ENCODE data around the gene LAMA4.

LAMA4 gene

GRCh38 chr6:112085286-112086065 is 168.9 kb downstream of the LAMA4 start:
- TF ChIP-seq, protein P1, sequence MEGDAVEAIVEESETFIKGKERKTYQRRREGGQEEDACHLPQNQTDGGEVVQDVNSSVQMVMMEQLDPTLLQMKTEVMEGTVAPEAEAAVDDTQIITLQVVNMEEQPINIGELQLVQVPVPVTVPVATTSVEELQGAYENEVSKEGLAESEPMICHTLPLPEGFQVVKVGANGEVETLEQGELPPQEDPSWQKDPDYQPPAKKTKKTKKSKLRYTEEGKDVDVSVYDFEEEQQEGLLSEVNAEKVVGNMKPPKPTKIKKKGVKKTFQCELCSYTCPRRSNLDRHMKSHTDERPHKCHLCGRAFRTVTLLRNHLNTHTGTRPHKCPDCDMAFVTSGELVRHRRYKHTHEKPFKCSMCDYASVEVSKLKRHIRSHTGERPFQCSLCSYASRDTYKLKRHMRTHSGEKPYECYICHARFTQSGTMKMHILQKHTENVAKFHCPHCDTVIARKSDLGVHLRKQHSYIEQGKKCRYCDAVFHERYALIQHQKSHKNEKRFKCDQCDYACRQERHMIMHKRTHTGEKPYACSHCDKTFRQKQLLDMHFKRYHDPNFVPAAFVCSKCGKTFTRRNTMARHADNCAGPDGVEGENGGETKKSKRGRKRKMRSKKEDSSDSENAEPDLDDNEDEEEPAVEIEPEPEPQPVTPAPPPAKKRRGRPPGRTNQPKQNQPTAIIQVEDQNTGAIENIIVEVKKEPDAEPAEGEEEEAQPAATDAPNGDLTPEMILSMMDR (IDR thresholded peaks at IDR 0.05; ENCODE audit: low read depth, low read length) = no peak
- H3K9me3 ChIP-seq = no peaks in the 10 kb centered on the region

DNA sequence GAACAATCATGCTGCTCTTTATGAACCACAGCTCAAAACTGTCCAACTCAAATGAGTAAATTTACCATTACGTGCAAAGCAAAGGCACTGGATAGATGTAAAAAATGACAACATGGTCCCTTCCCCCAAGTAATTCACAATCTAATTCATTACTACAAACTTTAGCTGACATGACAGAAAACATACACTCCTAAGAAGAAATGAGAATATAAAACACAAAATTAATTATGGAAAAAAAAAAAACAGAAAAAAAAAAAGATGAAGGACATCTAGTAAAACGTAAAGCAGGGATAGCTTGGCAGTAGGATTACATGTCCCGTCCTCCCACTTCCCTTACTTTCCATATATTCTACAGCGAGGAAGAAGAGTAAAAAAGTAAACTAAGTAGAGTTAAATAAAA is 172.8 kb downstream of the LAMA4 start:
- DNase-seq = no peak
- no peaks in the 10 kb centered on the region for H3K9me3 ChIP-seq
- H3K4me3 ChIP-seq (ENCODE audit: low read depth, low read length) = no peak overlapping the region
- H3K4me1 ChIP-seq = no peaks in the 10 kb centered on the region
- no peaks in the 10 kb centered on the region for H3K27me3 ChIP-seq
- H3K36me3 ChIP-seq = no peaks in the 10 kb centered on the region; the same call in 1 of the 2 replicates
- TF ChIP-seq, protein P1 (IDR thresholded peaks at IDR 0.05; ENCODE audit: low read depth, low read length) = no peak

More at GRCh38 chr6:112085286-112086065, 168.9 kb downstream of the LAMA4 start:
- H3K4me1 ChIP-seq = no peaks in the 10 kb centered on the region
- H3K36me3 ChIP-seq = no peaks in the 10 kb centered on the region
- no peak for DNase-seq
- no peak overlapping the region for H3K4me3 ChIP-seq (ENCODE audit: low read depth, low read length)
- H3K27me3 ChIP-seq = no peaks in the 10 kb centered on the region

DNA sequence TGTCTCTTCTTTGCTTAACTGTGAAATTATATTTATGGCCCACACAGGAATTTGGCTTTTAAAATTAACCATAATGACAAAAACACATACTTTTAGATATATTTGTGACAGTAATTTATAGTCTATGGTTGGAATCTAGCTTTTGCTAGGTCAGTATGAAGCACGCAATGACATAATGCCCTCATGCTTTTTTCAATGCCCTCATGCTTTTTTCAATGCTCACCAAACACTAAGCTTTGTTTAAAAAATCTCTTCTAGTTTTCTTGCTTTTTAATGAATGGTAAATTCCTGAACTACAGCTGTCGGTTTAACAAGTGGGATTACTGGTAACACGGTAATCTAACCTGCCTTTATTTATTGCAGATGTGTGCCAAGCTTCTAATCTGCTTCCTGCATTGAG is 187.8 kb downstream of the LAMA4 start:
- Histone ChIP-seq H3K4me3 (ENCODE audit: low read depth, low read length) (no peak overlapping the region), H3K36me3 (peaks cover 3% of the 10 kb centered on the region; the same call in 1 of the 2 replicates), H3K9me3 (no peaks in the 10 kb centered on the region), H3K27me3 (no peaks in the 10 kb centered on the region), H3K4me1 (no peaks in the 10 kb centered on the region)
- DNase-seq = no peak
- TF ChIP-seq, protein P1 (IDR thresholded peaks at IDR 0.05; ENCODE audit: low read depth, low read length) = no peak

- TF ChIP-seq, protein P1 (IDR thresholded peaks at IDR 0.05; ENCODE audit: low read depth, low read length) = no peak
- H3K4me1 ChIP-seq = no peaks in the 10 kb centered on the region
- H3K27me3 ChIP-seq = no peaks in the 10 kb centered on the region
- H3K4me3 ChIP-seq (ENCODE audit: low read depth, low read length) = no peak overlapping the region
- no peak for DNase-seq
- peaks cover 3% of the 10 kb centered on the region; the same call in 1 of the 2 replicates for H3K36me3 ChIP-seq
- no peaks in the 10 kb centered on the region for H3K9me3 ChIP-seq
These were observed 188.9 kb downstream of the LAMA4 start for GRCh38 chr6:112065426-112065986.

- Histone ChIP-seq H3K4me1 (no peaks in the 10 kb centered on the region), H3K27me3 (no peaks in the 10 kb centered on the region), H3K9me3 (no peaks in the 10 kb centered on the region), H3K36me3 (no peaks in the 10 kb centered on the region), H3K4me3 (ENCODE audit: low read depth, low read length) (no peak overlapping the region)
- TF ChIP-seq, protein P1 (IDR thresholded peaks at IDR 0.05; ENCODE audit: low read depth, low read length) = no peak
- DNase-seq = no peak
These were observed 191.4 kb downstream of the LAMA4 start for GRCh38 chr6:112062966-112063365.

DNA sequence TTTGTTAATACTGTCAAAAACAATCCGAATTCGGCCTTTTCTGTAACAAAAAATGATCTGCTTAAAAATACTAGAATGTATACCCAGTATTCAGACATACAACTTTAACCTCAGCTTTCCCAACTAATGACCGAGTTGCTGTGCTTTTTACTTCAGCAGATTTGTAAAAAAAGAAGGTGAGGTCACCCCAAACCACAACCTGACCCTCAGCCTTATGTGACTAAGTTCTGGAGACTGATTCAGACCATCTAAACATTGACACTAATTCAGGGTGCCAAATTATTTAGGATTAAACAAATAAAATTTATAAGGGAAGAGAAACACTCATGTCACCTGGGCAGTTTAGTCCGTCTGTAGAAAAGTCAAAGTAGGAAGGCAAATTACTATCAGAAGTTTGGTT is 192.8 kb downstream of the LAMA4 start:
- no peaks in the 10 kb centered on the region for H3K4me1 ChIP-seq
- no peaks in the 10 kb centered on the region for H3K27me3 ChIP-seq
- H3K4me3 ChIP-seq (ENCODE audit: low read depth, low read length) = no peak overlapping the region
- TF ChIP-seq, protein P1 (IDR thresholded peaks at IDR 0.05; ENCODE audit: low read depth, low read length) = no peak
- no peaks in the 10 kb centered on the region for H3K9me3 ChIP-seq
- no peak for DNase-seq
- H3K36me3 ChIP-seq = no peaks in the 10 kb centered on the region

Measured in BE2C (cell line).